AG09319 (cell line): ENCODE measurements around the gene RNF31.

Experiments used
- DNase-seq: peaks from one replicate; pipeline ENCODE4 v3.0.0-alpha.2; 2010; ENCODE audit warnings: low read depth; ENCODE audit errors: extremely low read depth
- CTCF ChIP-seq: IDR thresholded peaks from 2 replicates; pipeline ENCODE4 v1.5.1; 2011; ENCODE audit warnings: low read depth, mild to moderate bottlenecking, inconsistent platforms, low read length, moderate library complexity

Gene RNF31

GRCh38 chr14:24187539-24187915 lies 40.2 kb downstream of the RNF31 start:
- TF ChIP-seq CTCF: no peak
- no peak for DNase-seq

- peak; percentile 95 for DNase-seq
- TF ChIP-seq CTCF: no peak
Observed at GRCh38 chr14:24188251-24189058, 41.2 kb downstream of the RNF31 start, which contains the start of gene IPO4. Gene IPO4 (minus strand): TSS chr14:24188816. CDS start chr14:24188787, 29 bp downstream.

GRCh38 chr14:24189059-24189375 lies 41.7 kb downstream of the RNF31 start:
- no peak for DNase-seq
- TF ChIP-seq CTCF: no peak

GRCh38 chr14:24189460-24189859 lies 42.2 kb downstream of the RNF31 start:
- TF ChIP-seq CTCF: no peak
- DNase-seq: no peak

- TF ChIP-seq CTCF: no peak
- DNase-seq: no peak
Observed at GRCh38 chr14:24190416-24190815, 43.1 kb downstream of the RNF31 start.

- DNase-seq: no peak
- TF ChIP-seq CTCF: no peak
Observed at GRCh38 chr14:24192933-24193332, 45.6 kb downstream of the RNF31 start.

- no peak for DNase-seq
- TF ChIP-seq CTCF: no peak
Observed at GRCh38 chr14:24194186-24194872, 47.0 kb downstream of the RNF31 start.
